ENCODE results near the gene ZBTB7C. TPM values are rescaled to one million over a fixed set of nuclear protein-coding genes. Genes with fewer than 3 reads are reported as not detected.

The ZBTB7C gene
- total and polyA plus RNA-seq, 2 of the 8 experiments (the other 6 are each of a cell fraction or from before 2014, with no cell fraction given), result 0.15 to 0.45 TPM

- Histone ChIP-seq H3K4me1 (replicated peaks in 1 of 4; ENCODE audit: control insufficient read depth in 3 of 4, insufficient read depth in 4 of 4, low read length in 3 of 4) (no peaks in the 10 kb centered on the region), H3K56ac (replicated peaks; ENCODE audit: insufficient read length, low read depth, low read length) (no peak overlapping the region), H3K18ac (ENCODE audit: extremely low read depth, low read length) (no peak overlapping the region), H2AK5ac (ENCODE audit: low read depth, low read length) (no peak overlapping the region), H3K36me3 (ENCODE audit: control insufficient read depth in 2 of 4, insufficient read depth in 4 of 4, low read length in 3 of 4) (no peaks in the 10 kb centered on the region), H3K9me3 (ENCODE audit: insufficient read depth in 2 of 2, low read depth in 1 of 2, low read length in 1 of 2) (0 out of 4 replicates have a peak, but pooled peaks cover 0 to 1% of the 10 kb centered on the region in 2 experiments), H3K4me2 (ENCODE audit: insufficient read depth in 1 of 2, low read depth in 2 of 2, low read length in 2 of 2) (no peak overlapping the region), H3K27me3 (replicated peaks in 1 of 4; ENCODE audit: control insufficient read depth in 3 of 4, extremely low read depth in 1 of 4, insufficient read depth in 3 of 4, low read length in 3 of 4) (no peaks in the 10 kb centered on the region; a peak in 2 of 7 replicates), H3K14ac (ENCODE audit: insufficient read length) (no peak overlapping the region), H4K91ac (replicated peaks; ENCODE audit: insufficient read length, low read length) (no peak overlapping the region), H3K27ac (ENCODE audit: low read depth, low read length) (no peak overlapping the region), H2BK12ac (ENCODE audit: low read depth, low read length) (no peak overlapping the region), H3K4me3 (ENCODE audit: extremely low read depth in 1 of 4, insufficient read depth in 2 of 4, low read depth in 3 of 4, low read length in 4 of 4) (no peak overlapping the region), H3K23me2 (ENCODE audit: low read depth, low read length) (no peaks in the 10 kb centered on the region), H3K9ac (replicated peaks in 1 of 4; ENCODE audit: extremely low read depth in 1 of 4, low read depth in 3 of 4, low read length in 3 of 4) (no peak overlapping the region), H3K79me1 (ENCODE audit: low read depth, low read length) (no peaks in the 10 kb centered on the region; the same call in 1 of the 2 replicates), H2BK15ac (ENCODE audit: low read length) (no peak overlapping the region), H2AFZ (ENCODE audit: low read length) (no peak overlapping the region), H4K8ac (ENCODE audit: extremely low read depth, insufficient read depth, low read length) (no peak overlapping the region), H2BK20ac (ENCODE audit: low read length) (no peak overlapping the region), H4K5ac (ENCODE audit: insufficient read length, low read depth, low read length) (no peak overlapping the region), H3K4ac (replicated peaks; ENCODE audit: insufficient read length, low read depth, low read length) (no peak overlapping the region), H2BK5ac (ENCODE audit: low read depth, low read length) (no peak overlapping the region), H3K79me2 (ENCODE audit: control insufficient read depth in 1 of 2, insufficient read depth in 2 of 2, low read length in 2 of 2) (no peaks in the 10 kb centered on the region), H3K23ac (ENCODE audit: insufficient read length) (no peak overlapping the region), H2BK120ac (replicated peaks; ENCODE audit: low read depth, low read length) (no peak overlapping the region), H4K20me1 (replicated peaks in 1 of 2; ENCODE audit: control insufficient read depth in 1 of 2, insufficient read depth in 2 of 2, low read length in 2 of 2) (no peaks in the 10 kb centered on the region)
- DNase-seq (ENCODE audit: low read depth in 1 of 2, low spot score in 2 of 2) (no peak), FAIRE-seq (no peak)
- ChIA-PET CTCF (ENCODE audit: partially characterized antibody) (interaction anchor here (1.2 to 3.0 kb wide), 4 partner anchors 11 to 393 kb away, joined by 3 to 16 read pairs (median 4); no protein-coding TSS in a partner anchor), POLR2A (ENCODE audit: partially characterized antibody) (interaction anchor here (0.6 kb wide), 1 partner anchor 156 kb away, joined by 3 read pairs; no protein-coding TSS in a partner anchor)
- WGBS, 2 experiments (ENCODE audit: extremely low coverage in 1 of 2, insufficient coverage in 1 of 2, insufficient read length in 1 of 2, insufficient replicate concordance in 2 of 2, low coverage in 1 of 2, low lambda C conversion rate in 2 of 2, missing lambda C conversion rate in 1 of 2), result 100% methylated on average over 3 of the region's 3 CpGs; no CpG with 5 or more reads in 1 of the 2 experiments
- TF ChIP-seq SP4 (IDR thresholded peaks at IDR 0.05; ENCODE audit: low read length), result no peak
Measured at GRCh38 chr18:48048251-48048650, 360.9 kb downstream of the ZBTB7C start.
